ENCODE results near the gene APLF.
"Not testable (repeated sequence)": the region's sequence is repeated elsewhere in the genome, so short reads cannot be mapped to it uniquely, and the experiment has no call there.

Gene APLF

GRCh38 chr2:68441179-68441993, 26.0 kb upstream of the APLF start:
- TF ChIP-seq CTCF (IDR thresholded peaks at IDR 0.05; ENCODE audit: low read depth, low read length, missing control alignments), result peak; percentile 79
- H3K4me3 ChIP-seq (replicated peaks; ENCODE audit: low read depth, low read length), result no peak overlapping the region
- peak; percentile 61 for DNase-seq (ENCODE audit: extremely low read depth, low read depth)

DNA sequence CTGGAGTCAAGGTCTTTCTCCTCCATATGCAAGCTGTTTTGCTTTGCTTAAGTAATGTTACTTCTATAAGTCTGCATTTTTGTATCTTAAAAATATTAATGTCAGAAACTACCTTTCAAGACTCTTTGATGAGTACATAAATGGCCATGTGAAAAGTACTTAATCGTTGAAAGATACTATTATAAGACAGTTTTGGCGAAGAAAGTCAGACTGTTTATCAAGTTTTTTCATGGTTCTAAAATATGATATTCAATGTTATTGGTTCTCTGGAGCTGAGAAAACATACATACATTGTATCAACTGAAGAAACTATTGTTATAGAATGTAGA, 25.4 kb upstream of the APLF start:
- DNase-seq (ENCODE audit: extremely low read depth, low read depth), result no peak
- TF ChIP-seq CTCF (IDR thresholded peaks at IDR 0.05; ENCODE audit: low read depth, low read length, missing control alignments), result no peak
- no peak overlapping the region for H3K4me3 ChIP-seq (replicated peaks; ENCODE audit: low read depth, low read length)

DNA sequence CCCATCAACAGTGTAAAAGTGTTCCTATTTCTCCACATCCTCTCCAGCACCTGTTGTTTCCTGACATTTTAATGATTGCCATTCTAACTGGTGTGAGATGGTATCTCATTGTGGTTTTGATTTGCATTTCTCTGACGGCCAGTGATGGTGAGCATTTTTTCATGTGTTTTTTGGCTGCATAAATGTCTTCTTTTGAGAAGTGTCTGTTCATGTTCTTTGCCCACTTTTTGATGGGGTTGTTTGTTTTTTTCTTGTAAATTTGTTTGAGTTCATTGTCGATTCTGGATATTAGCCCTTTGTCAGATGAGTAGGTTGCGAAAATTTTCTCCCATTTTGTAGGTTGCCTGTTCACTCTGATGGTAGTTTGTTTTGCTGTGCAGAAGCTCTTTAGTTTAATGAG, 21.0 kb upstream of the APLF start:
- DNase-seq (ENCODE audit: extremely low read depth, low read depth), result not testable (repeated sequence)

DNA sequence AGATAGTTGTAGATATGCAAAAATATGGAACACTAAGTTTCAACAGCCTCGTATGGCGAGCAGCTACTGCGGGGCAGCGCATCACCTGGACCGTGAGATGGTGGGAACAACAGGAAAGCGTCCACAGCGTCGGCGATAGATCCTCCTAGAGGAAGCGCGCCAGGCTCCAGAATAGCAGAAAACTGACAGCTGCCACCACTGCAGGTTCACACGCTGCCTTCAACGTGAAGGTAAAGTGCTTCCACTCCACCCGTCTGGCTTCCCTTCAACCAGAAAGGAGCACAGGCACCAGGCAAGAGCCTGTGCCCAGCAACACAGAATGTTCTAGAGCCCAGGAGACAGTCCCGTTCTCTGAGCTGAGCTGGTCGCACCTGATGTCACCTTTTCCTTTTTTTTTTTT, 20.3 kb upstream of the APLF start:
- no peak for TF ChIP-seq CTCF (IDR thresholded peaks at IDR 0.05; ENCODE audit: low read depth, low read length, missing control alignments)
- H3K4me3 ChIP-seq (replicated peaks; ENCODE audit: low read depth, low read length), result no peak overlapping the region
- DNase-seq (ENCODE audit: extremely low read depth, low read depth), result no peak

More for the DNA sequence above, 21.0 kb upstream of the APLF start:
- H3K4me3 ChIP-seq (replicated peaks; ENCODE audit: low read depth, low read length), result not testable (repeated sequence)

DNA sequence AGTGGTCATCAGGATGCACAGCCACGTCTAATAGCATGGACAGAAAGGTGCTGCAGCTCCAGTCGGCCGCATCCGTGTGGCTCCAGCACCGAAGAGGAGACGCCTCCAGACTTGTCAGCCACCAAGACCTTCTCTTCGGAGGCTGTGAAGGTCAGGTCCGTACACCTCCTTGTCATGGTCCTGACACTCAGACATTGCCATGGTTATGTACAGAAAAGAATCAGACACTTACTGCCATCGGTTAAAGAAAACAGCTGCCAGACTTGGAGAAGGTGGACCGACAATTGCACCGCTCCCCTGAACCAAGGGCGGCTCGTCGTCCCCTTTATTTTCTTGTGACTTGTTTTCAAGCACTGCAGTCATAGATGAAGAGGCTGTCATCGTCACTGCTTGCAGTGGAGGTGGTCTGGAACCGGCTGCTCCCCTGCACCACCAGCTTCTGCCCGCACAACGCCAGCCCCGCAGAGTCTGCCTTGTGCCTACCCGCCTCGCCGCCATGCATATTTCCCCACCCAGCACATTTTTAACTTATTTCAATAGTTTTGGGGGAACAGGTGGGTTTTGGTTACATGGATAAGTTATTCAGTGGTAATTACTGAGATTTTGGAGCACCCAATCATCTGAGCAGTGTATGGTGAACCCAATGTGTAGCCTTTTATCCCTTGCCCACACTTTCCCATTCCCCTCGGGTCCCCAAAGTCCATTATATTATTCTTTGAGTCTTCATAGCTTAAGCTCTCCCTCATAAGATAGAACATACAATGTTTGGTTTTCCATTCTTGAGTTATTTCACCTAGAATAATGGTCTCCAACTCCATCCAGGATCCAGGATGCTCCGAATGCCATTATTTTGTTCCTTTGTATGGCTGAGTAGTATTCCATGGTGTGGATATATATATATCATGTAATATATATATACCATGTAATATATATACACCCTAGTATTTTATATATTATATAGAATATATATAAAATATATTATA, 18.4 kb upstream of the APLF start:
- no peak for TF ChIP-seq CTCF (IDR thresholded peaks at IDR 0.05; ENCODE audit: low read depth, low read length, missing control alignments)

GRCh38 chr2:68452158-68452900, 15.1 kb upstream of the APLF start:
- no peak for TF ChIP-seq CTCF (IDR thresholded peaks at IDR 0.05; ENCODE audit: low read depth, low read length, missing control alignments)
- H3K4me3 ChIP-seq (replicated peaks; ENCODE audit: low read depth, low read length), result no peak overlapping the region
- no peak for DNase-seq (ENCODE audit: extremely low read depth, low read depth)

More for the DNA sequence above, 18.4 kb upstream of the APLF start:
- no peak for DNase-seq (ENCODE audit: extremely low read depth, low read depth)
- H3K4me3 ChIP-seq (replicated peaks; ENCODE audit: low read depth, low read length), result no peak overlapping the region

Measured in HFF-Myc (cell line).